KMS-11 (cell line): ENCODE data around the gene PREB.

Experiments
- H2AFZ ChIP-seq: fragments of 200-600 bp; sonication (generic); 2 replicates; pipeline ENCODE4 v1.6.1; 2016; ENCODE audit warnings: antibody characterized with exemption, mixed run types, low read depth
- H3K27ac ChIP-seq: fragments of 200-600 bp; sonication (generic); 2 replicates; pipeline ENCODE4 v1.6.1; 2016; ENCODE audit warnings: mild to moderate bottlenecking, mixed run types
- H3K27me3 ChIP-seq: fragments of 200-600 bp; sonication (generic); 2 replicates; pipeline ENCODE4 v1.6.1; 2017; ENCODE audit warnings: mild to moderate bottlenecking, low read depth, mixed run types, moderate library complexity; ENCODE audit not compliant: insufficient read depth
- H3K36me3 ChIP-seq: fragments of 200-600 bp; sonication (generic); 2 replicates; pipeline ENCODE4 v1.6.1; 2017; ENCODE audit warnings: mild to moderate bottlenecking, mixed run types; ENCODE audit not compliant: insufficient read depth
- H3K4me1 ChIP-seq: fragments of 200-600 bp; sonication (generic); 2 replicates; pipeline ENCODE4 v1.6.1; 2016; ENCODE audit warnings: mild to moderate bottlenecking, low read depth, mixed run types; ENCODE audit not compliant: poor library complexity, severe bottlenecking
- H3K4me2 ChIP-seq: fragments of 200-600 bp; sonication (generic); 2 replicates; pipeline ENCODE4 v1.7.0; 2016; ENCODE audit warnings: mild to moderate bottlenecking, mixed run types
- H3K4me3 ChIP-seq: fragments of 200-600 bp; sonication (generic); IDR thresholded peaks from 2 replicates; pipeline ENCODE4 v1.6.1; 2017; ENCODE audit warnings: low read depth, low read length, mixed read lengths; ENCODE audit not compliant: insufficient read depth
- H3K79me2 ChIP-seq: fragments of 200-600 bp; sonication (generic); 2 replicates; pipeline ENCODE4 v1.6.1; 2016; ENCODE audit warnings: low read depth, mixed run types; ENCODE audit not compliant: insufficient read depth
- H3K9ac ChIP-seq: fragments of 200-600 bp; sonication (generic); 2 replicates; pipeline ENCODE4 v1.6.1; 2016; ENCODE audit warnings: mild to moderate bottlenecking, mixed run types
- H4K20me1 ChIP-seq: fragments of 200-600 bp; sonication (generic); 2 replicates; pipeline ENCODE4 v1.6.1; 2016; ENCODE audit warnings: mild to moderate bottlenecking, mixed run types; ENCODE audit not compliant: insufficient read depth
- CTCF ChIP-seq: fragments of 200-600 bp; sonication (generic); conservative IDR thresholded peaks from 2 replicates; pipeline ENCODE4 v1.6.1; 2017; ENCODE audit warnings: low read depth, mild to moderate bottlenecking, antibody characterized with exemption, low read length, moderate library complexity, mixed read lengths

Gene PREB

GRCh38 chr2:27149570-27150405 is 15.4 kb upstream of the PREB start:
- no peaks in the 10 kb centered on the region for H4K20me1 ChIP-seq
- H3K79me2 ChIP-seq, result no peaks in the 10 kb centered on the region
- no peak overlapping the region for H3K9ac ChIP-seq
- no peaks in the 10 kb centered on the region for H3K27me3 ChIP-seq
- no peaks in the 10 kb centered on the region for H3K36me3 ChIP-seq
- H3K4me2 ChIP-seq, result no peak overlapping the region
- H3K27ac ChIP-seq, result no peak overlapping the region
- no peak overlapping the region for H2AFZ ChIP-seq
- no peak overlapping the region for H3K4me3 ChIP-seq
- no peak for TF ChIP-seq CTCF
- no peaks in the 10 kb centered on the region for H3K4me1 ChIP-seq

GRCh38 chr2:27148801-27149439 is 14.5 kb upstream of the PREB start, which contains the start of gene TCF23:
TCF23 (plus strand) TSS chr2:27149004; CDS start chr2:27149134, 130 bp downstream.
- no peaks in the 10 kb centered on the region for H3K4me1 ChIP-seq
- no peaks in the 10 kb centered on the region for H3K79me2 ChIP-seq
- H3K4me2 ChIP-seq, result no peak within 1 kb of the TSS
- no peak within 1 kb of the TSS for H3K9ac ChIP-seq
- H3K4me3 ChIP-seq, result no peak within 1 kb of the TSS
- no peak within 1 kb of the TSS; the same call in 1 of the 2 replicates for H2AFZ ChIP-seq
- no peak within 1 kb of the TSS for H3K27ac ChIP-seq
- no peaks in the 10 kb centered on the region for H3K36me3 ChIP-seq
- TF ChIP-seq CTCF, result no peak
- no peaks in the 10 kb centered on the region for H4K20me1 ChIP-seq
- no peaks in the 10 kb centered on the region for H3K27me3 ChIP-seq

- Histone ChIP-seq H3K27me3 (no peaks in the 10 kb centered on the region), H2AFZ (no peak overlapping the region; the same call in 1 of the 2 replicates), H3K4me2 (no peak overlapping the region), H4K20me1 (no peaks in the 10 kb centered on the region), H3K4me3 (no peak overlapping the region), H3K36me3 (no peaks in the 10 kb centered on the region), H3K27ac (no peak overlapping the region), H3K4me1 (no peaks in the 10 kb centered on the region), H3K79me2 (no peaks in the 10 kb centered on the region), H3K9ac (no peak overlapping the region)
- no peak for TF ChIP-seq CTCF
Measured at GRCh38 chr2:27147935-27148334, 13.5 kb upstream of the PREB start.

GRCh38 chr2:27145682-27146081 is 11.2 kb upstream of the PREB start:
- Histone ChIP-seq H3K4me2 (no peak overlapping the region), H3K4me3 (no peak overlapping the region), H3K4me1 (no peaks in the 10 kb centered on the region), H3K36me3 (no peaks in the 10 kb centered on the region), H3K27me3 (no peaks in the 10 kb centered on the region), H3K9ac (no peak overlapping the region), H2AFZ (no peak overlapping the region), H3K27ac (no peak overlapping the region), H4K20me1 (no peaks in the 10 kb centered on the region), H3K79me2 (no peaks in the 10 kb centered on the region)
- TF ChIP-seq CTCF, result no peak
